NCI-H2107 treated with DMSO at 0.1 percent for 48 hours (cell line): ENCODE data around the gene DCAF12L2.
"Not testable (repeated sequence)": the region's sequence is repeated elsewhere in the genome, so short reads cannot be mapped to it uniquely, and the experiment has no call there.

Experiments used
- DNase-seq: peaks from one replicate; lab custom pipeline; 2025; ENCODE audit not compliant: unreplicated experiment; lab: John Stamatoyannopoulos, UW

The DCAF12L2 gene

DNA sequence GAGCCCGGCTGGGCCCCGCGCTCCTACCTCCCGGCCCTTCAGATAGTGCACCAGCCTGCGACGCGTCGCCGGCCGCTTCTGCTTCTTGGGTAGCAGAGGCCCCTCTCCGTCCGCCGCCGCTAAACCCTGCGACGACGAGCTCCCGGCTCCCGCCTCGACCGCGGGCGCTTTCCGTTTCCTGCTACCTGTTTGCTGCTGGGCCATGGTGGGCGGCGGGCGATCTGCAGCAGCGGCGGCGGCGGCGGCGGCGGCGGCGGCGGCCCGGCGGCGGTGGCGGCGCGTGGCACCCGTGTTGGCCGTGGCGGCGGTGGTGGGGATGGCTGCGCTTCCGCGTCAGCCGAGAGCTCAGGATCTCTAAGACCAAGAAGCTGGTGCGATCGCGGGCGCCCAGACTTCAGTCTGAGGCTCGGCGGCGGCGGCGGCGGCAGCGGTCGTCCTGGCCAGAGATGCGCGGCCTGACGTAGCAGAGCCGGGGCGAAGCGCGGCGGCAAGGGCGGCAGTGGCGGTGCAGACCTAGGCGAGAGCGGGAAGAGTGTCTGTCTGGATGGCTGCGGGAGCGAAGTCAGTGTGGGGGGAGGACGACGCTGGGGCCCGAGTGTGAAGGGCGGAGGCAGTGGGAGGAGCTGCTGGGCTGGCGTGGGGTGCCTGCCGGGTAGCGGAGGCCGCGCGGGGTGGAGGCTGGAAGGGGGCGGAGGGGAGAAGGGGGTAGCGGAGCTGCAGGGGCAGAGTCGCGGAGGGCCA is at the start of gene DCAF12L2:
Gene DCAF12L2 (minus strand): TSS at position 569 of the 741 bp plus-strand sequence. CDS start 365 bp downstream, at position 204.
- DNase-seq, result no peak

DNA sequence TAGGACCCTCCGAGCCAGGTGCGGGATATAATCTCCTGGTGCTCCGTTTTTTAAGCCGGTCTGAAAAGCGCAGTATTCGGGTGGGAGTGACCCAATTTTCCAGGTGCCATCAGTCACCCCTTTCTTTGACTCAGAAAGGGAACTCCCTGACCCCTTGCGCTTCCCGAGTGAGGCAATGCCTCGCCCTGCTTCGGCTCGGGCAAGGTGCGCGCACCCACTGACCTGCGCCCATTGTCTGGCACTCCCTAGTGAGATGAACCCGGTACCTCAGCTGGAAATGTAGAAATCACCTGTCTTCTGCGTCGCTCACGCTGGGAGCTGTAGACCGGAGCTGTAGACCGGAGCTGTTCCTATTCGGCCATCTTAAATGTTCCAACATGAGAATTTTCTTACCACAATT is 24.8 kb upstream of the DCAF12L2 start:
- not testable (repeated sequence) for DNase-seq

DNA sequence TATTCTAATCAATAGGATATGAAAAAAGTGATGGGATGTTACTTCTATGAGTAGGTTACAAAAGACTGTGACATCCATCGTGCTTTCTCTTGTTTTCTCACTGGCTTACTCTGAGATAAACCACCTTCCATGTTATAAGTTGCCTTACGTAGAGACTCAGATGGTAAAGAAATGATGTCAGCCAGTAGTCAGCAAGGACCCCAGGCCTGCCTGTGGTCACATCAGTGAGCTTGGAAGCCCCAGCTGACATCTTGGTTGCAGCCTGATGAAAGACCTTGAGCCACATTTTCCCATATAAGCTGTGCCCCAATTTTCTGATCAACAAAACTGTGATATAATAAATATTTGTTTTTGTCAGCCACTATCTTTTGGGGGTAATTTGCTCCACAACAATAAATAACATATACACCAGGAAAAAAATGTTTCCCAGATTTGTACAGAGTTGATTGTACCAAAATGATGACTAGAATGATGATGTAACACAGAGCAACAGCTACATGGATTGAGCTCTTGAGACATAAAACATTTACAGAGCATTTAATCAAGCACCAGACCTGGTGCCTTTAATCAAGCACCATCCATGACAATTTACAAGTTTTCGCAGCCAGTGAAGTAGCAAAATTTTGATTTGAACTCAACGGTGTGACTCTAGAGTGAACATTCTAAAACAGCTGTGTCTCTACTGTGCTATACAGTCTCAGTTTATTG is 11.2 kb upstream of the DCAF12L2 start:
- no peak for DNase-seq

DNA sequence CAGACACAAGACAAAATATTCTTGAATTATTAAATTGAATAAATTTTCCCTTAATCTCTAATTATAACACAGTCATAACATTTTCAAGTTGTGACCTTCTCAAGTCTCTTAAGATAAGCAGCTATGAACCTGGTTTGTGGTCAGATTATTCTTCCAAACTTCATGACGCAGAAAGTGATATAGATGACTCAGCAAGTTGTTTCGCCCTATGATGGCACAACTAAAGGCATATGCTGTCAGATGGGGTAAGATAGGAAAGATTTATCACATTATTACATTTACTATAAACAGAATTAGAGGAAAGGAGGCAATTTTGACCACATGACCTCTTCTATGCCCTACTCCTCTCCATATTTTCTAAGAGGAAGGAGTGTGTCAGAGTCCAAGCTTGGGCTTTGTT is 4.6 kb upstream of the DCAF12L2 start:
- no peak for DNase-seq

DNA sequence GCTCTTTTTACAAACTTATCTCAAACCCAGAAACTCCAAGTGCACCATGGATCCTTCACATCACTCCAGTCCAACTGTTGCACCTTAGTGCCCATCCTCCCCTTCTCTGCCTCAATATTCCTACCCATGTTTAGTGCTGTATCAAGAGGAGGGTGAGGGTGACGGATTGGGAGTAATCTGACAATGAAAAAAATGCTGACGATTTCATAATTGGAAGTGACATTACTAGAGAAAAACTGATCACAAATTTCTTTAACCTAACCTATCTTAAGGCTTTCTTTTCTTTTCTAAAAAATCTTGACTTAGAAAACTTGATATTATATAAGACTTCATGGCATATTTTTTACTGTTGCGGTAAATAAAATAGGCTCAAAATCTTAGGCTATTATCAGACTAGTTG is 1.5 kb upstream of the DCAF12L2 start:
- no peak for DNase-seq

DNA sequence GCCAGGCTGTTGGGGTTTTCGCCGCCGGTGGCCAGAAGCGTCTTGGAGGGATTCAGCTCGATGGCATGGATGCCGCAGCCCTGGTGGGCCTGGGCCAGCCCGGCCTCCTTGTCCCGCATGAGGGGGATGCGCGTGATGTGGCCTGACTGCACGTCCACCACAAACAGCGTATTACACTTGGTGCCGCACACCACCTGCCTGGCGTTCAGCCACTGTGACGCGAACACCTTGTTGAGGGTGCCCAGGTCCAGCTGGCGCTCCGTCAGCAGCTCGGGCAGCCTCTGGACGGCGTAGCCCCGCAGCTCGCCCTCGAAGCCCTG is 728 bp downstream of the DCAF12L2 start:
- DNase-seq, result no peak

DNA sequence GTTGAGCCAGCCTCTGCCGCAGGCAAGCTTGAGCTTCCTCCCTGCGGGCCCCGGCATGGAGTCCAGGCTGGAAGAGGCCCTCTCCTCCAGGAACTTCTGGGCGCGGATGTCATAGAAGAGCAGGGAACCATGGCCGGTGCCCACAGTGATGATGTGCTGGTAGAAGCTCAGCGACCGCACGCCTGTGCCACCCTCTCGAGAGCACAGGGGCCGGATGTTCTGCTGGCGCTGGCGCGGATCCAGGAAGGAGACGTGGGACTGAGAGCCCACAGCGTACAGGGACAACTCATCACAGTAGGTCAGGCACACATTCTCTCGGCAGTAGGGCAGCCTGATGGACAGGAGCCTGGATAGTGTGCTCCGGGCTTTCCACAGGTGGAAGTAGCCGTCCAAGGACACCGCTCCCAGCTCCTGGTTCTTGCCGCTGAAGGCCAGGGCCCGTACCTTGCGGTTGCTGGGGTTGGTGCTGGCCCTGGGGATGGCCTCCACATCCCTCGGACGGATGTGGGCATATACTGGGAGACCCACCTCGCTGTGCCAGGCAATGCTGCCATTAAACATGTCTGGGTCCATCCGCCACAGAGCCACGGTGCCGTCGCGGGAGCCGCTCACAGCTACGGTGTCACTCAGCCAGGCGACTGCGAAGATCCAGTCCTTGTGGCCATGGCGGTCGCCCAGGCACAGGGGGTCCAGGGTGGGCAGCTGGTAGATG is 1.2 kb downstream of the DCAF12L2 start:
- no peak for DNase-seq

DNA sequence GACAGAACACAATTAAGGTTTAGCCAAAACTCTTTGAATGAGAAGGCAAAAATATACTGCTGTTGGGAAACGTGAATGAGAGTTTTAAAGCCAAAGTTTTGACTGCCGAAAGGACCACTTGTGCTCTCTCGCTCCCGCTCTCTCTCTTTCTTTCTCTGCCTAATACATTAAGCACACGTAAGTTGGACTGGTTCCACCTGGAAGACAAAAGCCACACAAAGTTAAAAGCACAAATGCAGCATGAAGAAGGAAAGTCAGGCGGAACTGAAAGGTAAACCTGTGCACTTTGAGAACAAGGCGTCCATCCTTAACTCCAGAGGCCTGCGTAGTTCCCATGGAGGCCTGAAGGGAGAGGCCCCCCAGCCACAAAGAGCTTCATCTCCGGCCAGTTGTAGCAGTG is 1.9 kb downstream of the DCAF12L2 start:
- DNase-seq, result no peak

DNA sequence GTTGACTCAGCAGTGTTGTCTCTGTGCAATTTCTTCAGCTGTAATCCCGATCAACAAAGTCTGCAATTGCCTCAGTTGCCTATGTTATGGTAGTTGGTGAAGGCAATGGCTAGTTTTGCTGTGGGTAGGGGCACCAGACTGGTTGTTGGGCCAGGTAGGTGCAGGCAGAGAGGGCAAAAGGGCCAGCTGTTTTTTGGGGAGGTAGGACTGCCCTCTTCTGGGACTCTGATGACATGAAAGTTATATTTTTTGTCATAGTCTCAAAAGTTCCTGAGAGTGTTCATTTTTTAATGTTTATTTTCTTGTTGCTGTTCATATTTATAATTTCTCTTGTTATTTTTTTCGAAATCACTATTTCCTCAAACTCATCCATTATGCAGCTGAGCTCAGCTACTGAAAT is 25.1 kb downstream of the DCAF12L2 start:
- no peak for DNase-seq

DNA sequence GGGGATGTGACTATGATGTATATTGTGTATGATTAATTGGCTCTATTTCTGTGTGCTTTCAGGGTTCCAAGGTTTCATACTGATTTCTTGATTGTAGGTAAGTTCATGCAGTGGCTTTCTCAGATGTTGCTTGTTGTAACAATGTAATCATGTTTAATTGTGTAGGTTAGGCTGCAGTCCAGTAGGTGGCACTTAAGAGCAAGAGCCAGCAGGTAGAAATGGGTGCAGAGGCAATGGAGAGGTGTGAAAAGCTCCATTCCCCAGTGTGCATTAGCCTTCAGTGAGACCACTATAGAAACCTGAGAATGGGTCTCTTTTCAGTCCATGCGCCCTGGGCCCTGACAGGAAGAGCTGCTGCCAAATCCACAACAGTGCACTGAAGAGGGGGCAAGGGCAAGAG is 28.2 kb downstream of the DCAF12L2 start:
- no peak for DNase-seq

DNA sequence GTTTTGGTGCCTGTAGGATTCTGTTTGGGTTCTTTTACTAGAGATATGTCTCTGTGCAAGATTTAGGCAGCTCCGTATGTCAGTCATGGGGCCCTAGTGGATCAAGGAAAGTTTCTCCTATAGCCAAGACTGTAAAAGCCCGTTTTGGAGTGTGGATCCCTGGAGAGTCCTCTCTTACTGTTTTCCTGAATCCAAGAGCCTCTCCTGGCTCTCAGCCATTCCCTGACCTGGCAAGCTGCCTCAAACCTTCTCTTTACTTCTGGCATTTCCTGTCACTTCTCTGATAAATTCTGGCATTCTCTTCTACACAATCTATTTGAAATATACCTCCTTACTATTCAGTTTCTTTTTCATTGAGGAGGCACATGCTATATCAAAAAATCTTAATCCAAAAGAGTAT is 41.4 kb downstream of the DCAF12L2 start:
- DNase-seq, result no peak
